Peyer's patch (tissue), 4 donors: ENCODE results near the gene IGSF11.

Source experiments
- POLR2A ChIP-seq, 2 donors: fragments of 450-650 bp; IDR thresholded peaks; one replicate each; pipeline ENCODE4 v1.5.1; 2017; ENCODE audit warnings: antibody characterized with exemption in 2 of 2, mild to moderate bottlenecking in 2 of 2, moderate library complexity in 2 of 2
- TF ChIP-seq, protein P1 (sequence below), 6 experiments: fragments of 450-650 bp in 4 of 6; fragments of 200-600 bp in 2 of 6; sonication (generic) in 1 of 6; IDR thresholded peaks; one replicate each; pipeline ENCODE4 v1.5.1; 2017 to 2019; ENCODE audit warnings: antibody characterized with exemption in 6 of 6, mild to moderate bottlenecking in 3 of 6, moderate library complexity in 1 of 6

DNA sequence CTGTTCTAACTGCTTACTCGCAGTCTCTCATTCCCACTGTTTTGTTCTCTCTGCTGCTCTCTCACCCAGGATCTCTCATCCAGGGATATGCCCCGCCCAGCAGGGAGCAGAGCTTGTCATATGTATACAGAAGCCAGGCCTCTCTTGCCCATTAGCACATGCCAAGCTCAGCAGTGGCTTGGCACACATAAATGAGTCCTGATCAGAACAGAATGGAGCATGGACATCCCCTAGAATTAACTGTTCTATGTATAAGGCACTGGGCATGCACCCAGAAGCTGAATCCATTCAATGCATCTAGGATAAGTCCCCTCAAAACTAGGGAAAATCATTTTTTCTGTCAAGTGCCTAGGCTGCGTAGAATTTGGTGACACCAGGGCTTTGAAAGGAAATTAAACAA is 61.6 kb downstream of the IGSF11 start:
- no peak for TF ChIP-seq POLR2A (IDR thresholded peaks at IDR 0.05)
- TF ChIP-seq, protein P1, sequence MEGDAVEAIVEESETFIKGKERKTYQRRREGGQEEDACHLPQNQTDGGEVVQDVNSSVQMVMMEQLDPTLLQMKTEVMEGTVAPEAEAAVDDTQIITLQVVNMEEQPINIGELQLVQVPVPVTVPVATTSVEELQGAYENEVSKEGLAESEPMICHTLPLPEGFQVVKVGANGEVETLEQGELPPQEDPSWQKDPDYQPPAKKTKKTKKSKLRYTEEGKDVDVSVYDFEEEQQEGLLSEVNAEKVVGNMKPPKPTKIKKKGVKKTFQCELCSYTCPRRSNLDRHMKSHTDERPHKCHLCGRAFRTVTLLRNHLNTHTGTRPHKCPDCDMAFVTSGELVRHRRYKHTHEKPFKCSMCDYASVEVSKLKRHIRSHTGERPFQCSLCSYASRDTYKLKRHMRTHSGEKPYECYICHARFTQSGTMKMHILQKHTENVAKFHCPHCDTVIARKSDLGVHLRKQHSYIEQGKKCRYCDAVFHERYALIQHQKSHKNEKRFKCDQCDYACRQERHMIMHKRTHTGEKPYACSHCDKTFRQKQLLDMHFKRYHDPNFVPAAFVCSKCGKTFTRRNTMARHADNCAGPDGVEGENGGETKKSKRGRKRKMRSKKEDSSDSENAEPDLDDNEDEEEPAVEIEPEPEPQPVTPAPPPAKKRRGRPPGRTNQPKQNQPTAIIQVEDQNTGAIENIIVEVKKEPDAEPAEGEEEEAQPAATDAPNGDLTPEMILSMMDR (IDR thresholded peaks at IDR 0.05) = no peak
